ENCODE measurements around the gene TMPRSS4. TPM values are rescaled to one million over a fixed set of nuclear protein-coding genes. Genes with fewer than 3 reads are reported as not detected.

Gene TMPRSS4
- total and polyA plus RNA-seq, 2 experiments from 2014 or later = 0.10 to 0.58 TPM

DNA sequence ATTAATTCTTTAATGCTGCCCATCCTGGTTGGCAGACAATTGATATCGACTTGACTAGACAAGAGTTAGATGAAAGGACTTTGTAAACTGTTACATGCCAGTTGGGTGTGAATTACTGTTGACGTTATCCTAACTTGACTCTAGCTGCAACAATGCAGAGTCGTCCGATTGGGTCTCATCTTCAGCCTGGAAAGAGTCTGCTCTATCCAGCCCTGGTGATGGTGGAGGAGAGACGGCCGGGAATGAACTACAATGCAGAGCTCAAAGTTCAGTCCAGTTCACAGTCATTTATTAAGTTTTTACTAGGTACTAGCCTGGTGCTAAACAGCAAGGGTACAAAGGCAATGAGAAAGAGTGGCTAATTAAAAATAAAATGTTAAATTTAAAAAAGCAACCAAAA is 14.8 kb downstream of the TMPRSS4 start:
- H4K20me1 ChIP-seq (replicated peaks; ENCODE audit: insufficient read depth) = no peaks in the 10 kb centered on the region
- DNase-seq (ENCODE audit: low spot score) (no peak), ATAC-seq (no peak)
- H3K9me2 ChIP-seq (ENCODE audit: insufficient read depth) = no peaks in the 10 kb centered on the region
- Mint-ChIP-seq H3K27me3 (ENCODE audit: insufficient read depth, low read depth, poor library complexity) (peaks cover 2% of the 10 kb centered on the region), H3K9me3 (peaks cover 14% of the 10 kb centered on the region; the same call in 2 of the 3 replicates), H3K27ac (no peak overlapping the region), H3K4me3 (no peak overlapping the region), H3K36me3 (ENCODE audit: low read depth) (no peaks in the 10 kb centered on the region; the same call in 2 of the 3 replicates), H3K4me1 (peaks cover 3% of the 10 kb centered on the region; the same call in 1 of the 3 replicates)
- no peaks in the 10 kb centered on the region for H3F3A ChIP-seq (replicated peaks; ENCODE audit: low read depth)
- H3K27me3 ChIP-seq (ENCODE audit: insufficient read depth) = no peaks in the 10 kb centered on the region
- H3K4me3 ChIP-seq = no peak overlapping the region
- H3K36me3 ChIP-seq (ENCODE audit: insufficient read depth) = no peaks in the 10 kb centered on the region
- H3K4me2 ChIP-seq = no peak overlapping the region
- H3K79me2 ChIP-seq (replicated peaks; ENCODE audit: insufficient read depth) = no peaks in the 10 kb centered on the region
- H2AFZ ChIP-seq = no peak overlapping the region
- no peak overlapping the region for H3K27ac ChIP-seq (ENCODE audit: low read depth)
- H3K4me1 ChIP-seq (ENCODE audit: insufficient read depth) = no peaks in the 10 kb centered on the region
- TF ChIP-seq CREB1 (CRISPR knock-in tag; IDR thresholded peaks at IDR 0.05; ENCODE audit: low read depth) (no peak), JUNB (IDR thresholded peaks at IDR 0.05; ENCODE audit: unreplicated experiment) (no peak), ZNF114 (CRISPR knock-in tag; IDR thresholded peaks at IDR 0.05) (no peak), EZH2phosphoT487 (IDR thresholded peaks at IDR 0.05; ENCODE audit: unreplicated experiment) (no peak), POLR2AphosphoS5 (IDR thresholded peaks at IDR 0.05; ENCODE audit: low read depth) (no peak), STAT1 (IDR thresholded peaks at IDR 0.05; ENCODE audit: unreplicated experiment) (no peak), ZNF331 (CRISPR knock-in tag; IDR thresholded peaks at IDR 0.05; ENCODE audit: low read depth) (no peak), ETS1 (IDR thresholded peaks at IDR 0.05) (no peak), EZH2 (IDR thresholded peaks at IDR 0.05; ENCODE audit: low read depth, unreplicated experiment) (no peak), ZNF462 (CRISPR knock-in tag; IDR thresholded peaks at IDR 0.05) (no peak)
- TF ChIP-seq, protein P1, sequence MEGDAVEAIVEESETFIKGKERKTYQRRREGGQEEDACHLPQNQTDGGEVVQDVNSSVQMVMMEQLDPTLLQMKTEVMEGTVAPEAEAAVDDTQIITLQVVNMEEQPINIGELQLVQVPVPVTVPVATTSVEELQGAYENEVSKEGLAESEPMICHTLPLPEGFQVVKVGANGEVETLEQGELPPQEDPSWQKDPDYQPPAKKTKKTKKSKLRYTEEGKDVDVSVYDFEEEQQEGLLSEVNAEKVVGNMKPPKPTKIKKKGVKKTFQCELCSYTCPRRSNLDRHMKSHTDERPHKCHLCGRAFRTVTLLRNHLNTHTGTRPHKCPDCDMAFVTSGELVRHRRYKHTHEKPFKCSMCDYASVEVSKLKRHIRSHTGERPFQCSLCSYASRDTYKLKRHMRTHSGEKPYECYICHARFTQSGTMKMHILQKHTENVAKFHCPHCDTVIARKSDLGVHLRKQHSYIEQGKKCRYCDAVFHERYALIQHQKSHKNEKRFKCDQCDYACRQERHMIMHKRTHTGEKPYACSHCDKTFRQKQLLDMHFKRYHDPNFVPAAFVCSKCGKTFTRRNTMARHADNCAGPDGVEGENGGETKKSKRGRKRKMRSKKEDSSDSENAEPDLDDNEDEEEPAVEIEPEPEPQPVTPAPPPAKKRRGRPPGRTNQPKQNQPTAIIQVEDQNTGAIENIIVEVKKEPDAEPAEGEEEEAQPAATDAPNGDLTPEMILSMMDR (conservative IDR thresholded peaks at IDR 0.05; ENCODE audit: low read depth in 2 of 2) = no peak
